HEK293 (cell line): Measurements from ENCODE around the gene PHC3.
A peak's percentile ranks its signal among the peaks of the same experiment; 100 is the strongest.

Experiments used
- EGR2 ChIP-seq: fragments of 450-650 bp; formaldehyde crosslinking; IDR thresholded peaks from 2 replicates; pipeline ENCODE4 v1.5.1; 2016; ENCODE audit warnings: low read depth, missing biosample characterization, missing genetic modification characterization
- GLI4 ChIP-seq: fragments of 450-650 bp; formaldehyde crosslinking; IDR thresholded peaks from 2 replicates; pipeline ENCODE4 v1.5.1; 2016; ENCODE audit warnings: missing biosample characterization, missing genetic modification characterization
- GLIS1 ChIP-seq: fragments of 450-650 bp; formaldehyde crosslinking; IDR thresholded peaks from 2 replicates; pipeline ENCODE4 v1.5.1; 2016; ENCODE audit warnings: missing biosample characterization, missing genetic modification characterization
- KLF17 ChIP-seq: fragments of 450-650 bp; formaldehyde crosslinking; IDR thresholded peaks from 2 replicates; pipeline ENCODE4 v1.5.1; 2016; ENCODE audit warnings: missing biosample characterization, missing genetic modification characterization
- MZF1 ChIP-seq: fragments of 450-650 bp; formaldehyde crosslinking; IDR thresholded peaks from 2 replicates; pipeline ENCODE4 v1.5.1; 2017; ENCODE audit warnings: missing biosample characterization, missing genetic modification characterization, borderline replicate concordance
- PRDM1 ChIP-seq: fragments of 450-650 bp; formaldehyde crosslinking; IDR thresholded peaks from 2 replicates; pipeline ENCODE4; 2016; ENCODE audit warnings: missing biosample characterization, missing genetic modification characterization
- SCRT2 ChIP-seq: fragments of 450-650 bp; formaldehyde crosslinking; IDR thresholded peaks from 2 replicates; pipeline ENCODE4 v1.5.1; 2016; ENCODE audit warnings: missing biosample characterization, missing genetic modification characterization
- SP2 ChIP-seq: fragments of 450-650 bp; formaldehyde crosslinking; IDR thresholded peaks from 2 replicates; pipeline ENCODE4 v1.5.1; 2016; ENCODE audit warnings: missing biosample characterization, missing genetic modification characterization
- ZBTB17 ChIP-seq: fragments of 450-650 bp; formaldehyde crosslinking; IDR thresholded peaks from 2 replicates; pipeline ENCODE4 v1.5.1; 2016; ENCODE audit warnings: missing biosample characterization, missing genetic modification characterization
- ZBTB21 ChIP-seq: fragments of 450-650 bp; formaldehyde crosslinking; IDR thresholded peaks from 2 replicates; pipeline ENCODE4 v1.5.1; 2017; ENCODE audit warnings: missing biosample characterization, missing genetic modification characterization
- ZNF157 ChIP-seq: fragments of 450-650 bp; formaldehyde crosslinking; IDR thresholded peaks from 2 replicates; pipeline ENCODE4 v1.5.1; 2016; ENCODE audit warnings: missing biosample characterization, missing genetic modification characterization
- ZNF16 ChIP-seq: fragments of 450-650 bp; formaldehyde crosslinking; IDR thresholded peaks from 2 replicates; pipeline ENCODE4 v1.5.1; 2016; ENCODE audit warnings: low read depth, missing biosample characterization, missing genetic modification characterization
- ZNF311 ChIP-seq: fragments of 450-650 bp; formaldehyde crosslinking; IDR thresholded peaks from 2 replicates; pipeline ENCODE4 v1.5.1; 2017; ENCODE audit warnings: missing biosample characterization, missing genetic modification characterization, borderline replicate concordance
- ZNF324 ChIP-seq: fragments of 450-650 bp; formaldehyde crosslinking; IDR thresholded peaks from 2 replicates; pipeline ENCODE4 v1.5.1; 2016; ENCODE audit warnings: missing biosample characterization, missing genetic modification characterization
- ZNF341 ChIP-seq: fragments of 450-650 bp; formaldehyde crosslinking; IDR thresholded peaks from 2 replicates; pipeline ENCODE4; 2016; ENCODE audit warnings: low read depth, missing biosample characterization, missing genetic modification characterization
- ZNF362 ChIP-seq: fragments of 450-650 bp; formaldehyde crosslinking; IDR thresholded peaks from 2 replicates; pipeline ENCODE4 v1.5.1; 2016; ENCODE audit warnings: missing biosample characterization, missing genetic modification characterization
- ZNF37A ChIP-seq: fragments of 450-650 bp; IDR thresholded peaks from 2 replicates; pipeline ENCODE4 v1.5.1; 2018; ENCODE audit warnings: missing biosample characterization, missing genetic modification characterization
- ZNF394 ChIP-seq: fragments of 450-650 bp; formaldehyde crosslinking; IDR thresholded peaks from 2 replicates; pipeline ENCODE4 v1.5.1; 2016; ENCODE audit warnings: missing biosample characterization, missing genetic modification characterization, mild to moderate bottlenecking, moderate library complexity, borderline replicate concordance
- ZNF416 ChIP-seq: fragments of 450-650 bp; formaldehyde crosslinking; IDR thresholded peaks from 2 replicates; pipeline ENCODE4 v1.5.1; 2016; ENCODE audit warnings: missing biosample characterization, missing genetic modification characterization
- ZNF423 ChIP-seq: fragments of 450-650 bp; formaldehyde crosslinking; IDR thresholded peaks from 2 replicates; pipeline ENCODE4 v1.5.1; 2016; ENCODE audit warnings: missing biosample characterization, missing genetic modification characterization
- ZNF426 ChIP-seq: fragments of 450-650 bp; formaldehyde crosslinking; IDR thresholded peaks from 2 replicates; pipeline ENCODE4 v1.5.1; 2017; ENCODE audit warnings: missing biosample characterization, missing genetic modification characterization, mild to moderate bottlenecking, inconsistent platforms, moderate library complexity
- ZNF549 ChIP-seq: fragments of 450-650 bp; IDR thresholded peaks from 2 replicates; pipeline ENCODE4 v1.5.1; 2018; ENCODE audit warnings: missing biosample characterization, missing genetic modification characterization, mild to moderate bottlenecking, inconsistent platforms, moderate library complexity
- ZNF555 ChIP-seq: fragments of 450-650 bp; formaldehyde crosslinking; conservative IDR thresholded peaks from 2 replicates; pipeline ENCODE4 v1.5.1; 2017; ENCODE audit warnings: missing biosample characterization, mild to moderate bottlenecking, missing genetic modification characterization, inconsistent platforms
- ZNF621 ChIP-seq: fragments of 450-650 bp; formaldehyde crosslinking; IDR thresholded peaks from 2 replicates; pipeline ENCODE4 v1.5.1; 2017; ENCODE audit warnings: missing biosample characterization, missing genetic modification characterization
- ZNF624 ChIP-seq: fragments of 450-650 bp; formaldehyde crosslinking; IDR thresholded peaks from 2 replicates; pipeline ENCODE4 v1.5.1; 2017; ENCODE audit warnings: missing biosample characterization, missing genetic modification characterization
- ZNF658 ChIP-seq: fragments of 450-650 bp; formaldehyde crosslinking; IDR thresholded peaks from 2 replicates; pipeline ENCODE4; 2016; ENCODE audit warnings: missing biosample characterization, missing genetic modification characterization
- ZNF792 ChIP-seq: fragments of 450-650 bp; formaldehyde crosslinking; IDR thresholded peaks from 2 replicates; pipeline ENCODE4 v1.5.1; 2016; ENCODE audit warnings: missing biosample characterization, missing genetic modification characterization
- ZNF830 ChIP-seq: fragments of 450-650 bp; IDR thresholded peaks from 2 replicates; pipeline ENCODE4 v1.5.0; 2018; ENCODE audit warnings: missing biosample characterization, missing genetic modification characterization, low read depth, mild to moderate bottlenecking, moderate library complexity
- ZSCAN23 ChIP-seq: fragments of 450-650 bp; formaldehyde crosslinking; IDR thresholded peaks from 2 replicates; pipeline ENCODE4 v1.5.1; 2016; ENCODE audit warnings: missing biosample characterization, missing genetic modification characterization
- TF ChIP-seq, protein P1 (sequence below): fragments of 450-650 bp; formaldehyde crosslinking; IDR thresholded peaks from 2 replicates; pipeline ENCODE4 v1.5.1; 2016; ENCODE audit warnings: missing biosample characterization, missing genetic modification characterization
- TF ChIP-seq, protein P2 (sequence below): IDR thresholded peaks from 2 replicates; pipeline ENCODE4 v1.6.1; 2011; ENCODE audit warnings: mild to moderate bottlenecking, low read depth, low read length, borderline replicate concordance
- TF ChIP-seq, protein P3 (sequence below): fragments of 450-650 bp; formaldehyde crosslinking; IDR thresholded peaks from 2 replicates; pipeline ENCODE4 v1.5.1; 2017; ENCODE audit warnings: missing biosample characterization, missing genetic modification characterization
- TF ChIP-seq, protein P4 (sequence below): fragments of 450-650 bp; formaldehyde crosslinking; IDR thresholded peaks from 2 replicates; pipeline ENCODE4 v1.5.1; 2017; ENCODE audit warnings: missing biosample characterization, missing genetic modification characterization

PHC3 gene

DNA sequence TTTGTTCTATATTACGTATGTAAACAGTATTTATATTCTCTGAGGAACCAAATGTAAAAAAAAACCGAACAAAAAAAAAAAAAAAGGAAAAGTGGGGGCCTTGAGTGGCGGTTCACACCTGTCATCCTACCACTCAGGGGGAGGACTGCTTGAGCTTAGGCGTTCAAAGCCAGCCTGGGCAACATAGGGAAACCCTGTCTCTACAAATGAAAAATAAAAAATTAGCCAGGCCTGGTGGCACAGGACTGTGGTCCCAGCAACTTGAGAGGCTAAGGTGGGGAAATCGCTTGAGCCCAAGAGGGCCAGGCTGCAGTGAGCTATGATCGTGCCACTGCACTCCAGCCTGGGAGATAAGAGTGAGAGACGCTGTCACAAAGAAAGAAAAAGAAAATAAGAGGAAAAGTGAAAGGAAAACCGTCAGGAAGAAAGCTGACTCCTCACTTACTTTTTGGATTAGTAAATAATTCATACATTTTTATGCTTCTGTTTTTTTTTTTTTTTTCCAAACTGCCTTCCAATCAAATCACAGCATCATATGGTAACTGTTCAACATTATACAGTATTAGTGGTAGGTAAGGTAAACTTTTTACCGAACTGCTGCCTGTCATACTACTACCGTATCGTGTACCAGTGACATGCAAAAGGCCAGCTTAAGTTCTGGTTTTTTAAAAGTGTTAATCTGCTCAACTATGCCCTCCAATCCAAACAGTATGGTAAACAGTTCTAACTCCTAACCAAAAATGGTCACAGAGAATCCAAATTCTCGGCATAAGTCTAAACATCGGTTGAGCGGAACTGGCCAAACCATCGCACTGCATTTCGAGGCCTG, 1.2 kb downstream of the PHC3 start (continued):
- TF ChIP-seq, protein P1, sequence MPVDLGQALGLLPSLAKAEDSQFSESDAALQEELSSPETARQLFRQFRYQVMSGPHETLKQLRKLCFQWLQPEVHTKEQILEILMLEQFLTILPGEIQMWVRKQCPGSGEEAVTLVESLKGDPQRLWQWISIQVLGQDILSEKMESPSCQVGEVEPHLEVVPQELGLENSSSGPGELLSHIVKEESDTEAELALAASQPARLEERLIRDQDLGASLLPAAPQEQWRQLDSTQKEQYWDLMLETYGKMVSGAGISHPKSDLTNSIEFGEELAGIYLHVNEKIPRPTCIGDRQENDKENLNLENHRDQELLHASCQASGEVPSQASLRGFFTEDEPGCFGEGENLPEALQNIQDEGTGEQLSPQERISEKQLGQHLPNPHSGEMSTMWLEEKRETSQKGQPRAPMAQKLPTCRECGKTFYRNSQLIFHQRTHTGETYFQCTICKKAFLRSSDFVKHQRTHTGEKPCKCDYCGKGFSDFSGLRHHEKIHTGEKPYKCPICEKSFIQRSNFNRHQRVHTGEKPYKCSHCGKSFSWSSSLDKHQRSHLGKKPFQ (tag by site-specific recombination), result peak; percentile 90
- TF ChIP-seq ZNF394 (tag by site-specific recombination) (no peak), ZNF16 (no peak), ZNF362 (tag by site-specific recombination) (peak; percentile 77), ZNF324 (tag by site-specific recombination) (no peak), KLF17 (tag by site-specific recombination) (no peak), ZNF658 (tag by site-specific recombination) (no peak), ZNF416 (tag by site-specific recombination) (no peak), ZNF549 (no peak), MZF1 (no peak), ZNF311 (tag by site-specific recombination) (no peak), ZNF423 (tag by site-specific recombination) (no peak), ZBTB21 (no peak), GLIS1 (no peak), ZBTB17 (tag by site-specific recombination) (peak; percentile 8; the same call in 1 of the 2 replicates), ZNF426 (tag by site-specific recombination) (no peak), SCRT2 (tag by site-specific recombination) (no peak), ZNF555 (tag by site-specific recombination) (no peak), ZSCAN23 (tag by site-specific recombination) (no peak), ZNF792 (tag by site-specific recombination) (no peak), SP2 (no peak), ZNF624 (no peak), ZNF341 (tag by site-specific recombination) (no peak), ZNF621 (tag by site-specific recombination) (no peak), ZNF157 (tag by site-specific recombination) (no peak), EGR2 (tag by site-specific recombination) (0 out of 2 replicates have a peak, but pooled peaks have one; percentile 25), ZNF830 (tag by site-specific recombination) (no peak), GLI4 (tag by site-specific recombination) (peak; percentile 95), PRDM1 (peak; percentile 97), ZNF37A (no peak)
- TF ChIP-seq, protein P2, sequence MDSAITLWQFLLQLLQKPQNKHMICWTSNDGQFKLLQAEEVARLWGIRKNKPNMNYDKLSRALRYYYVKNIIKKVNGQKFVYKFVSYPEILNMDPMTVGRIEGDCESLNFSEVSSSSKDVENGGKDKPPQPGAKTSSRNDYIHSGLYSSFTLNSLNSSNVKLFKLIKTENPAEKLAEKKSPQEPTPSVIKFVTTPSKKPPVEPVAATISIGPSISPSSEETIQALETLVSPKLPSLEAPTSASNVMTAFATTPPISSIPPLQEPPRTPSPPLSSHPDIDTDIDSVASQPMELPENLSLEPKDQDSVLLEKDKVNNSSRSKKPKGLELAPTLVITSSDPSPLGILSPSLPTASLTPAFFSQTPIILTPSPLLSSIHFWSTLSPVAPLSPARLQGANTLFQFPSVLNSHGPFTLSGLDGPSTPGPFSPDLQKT, result no peak
- TF ChIP-seq, protein P3, sequence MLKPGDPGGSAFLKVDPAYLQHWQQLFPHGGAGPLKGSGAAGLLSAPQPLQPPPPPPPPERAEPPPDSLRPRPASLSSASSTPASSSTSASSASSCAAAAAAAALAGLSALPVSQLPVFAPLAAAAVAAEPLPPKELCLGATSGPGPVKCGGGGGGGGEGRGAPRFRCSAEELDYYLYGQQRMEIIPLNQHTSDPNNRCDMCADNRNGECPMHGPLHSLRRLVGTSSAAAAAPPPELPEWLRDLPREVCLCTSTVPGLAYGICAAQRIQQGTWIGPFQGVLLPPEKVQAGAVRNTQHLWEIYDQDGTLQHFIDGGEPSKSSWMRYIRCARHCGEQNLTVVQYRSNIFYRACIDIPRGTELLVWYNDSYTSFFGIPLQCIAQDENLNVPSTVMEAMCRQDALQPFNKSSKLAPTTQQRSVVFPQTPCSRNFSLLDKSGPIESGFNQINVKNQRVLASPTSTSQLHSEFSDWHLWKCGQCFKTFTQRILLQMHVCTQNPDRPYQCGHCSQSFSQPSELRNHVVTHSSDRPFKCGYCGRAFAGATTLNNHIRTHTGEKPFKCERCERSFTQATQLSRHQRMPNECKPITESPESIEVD (tag by site-specific recombination), result no peak
- TF ChIP-seq, protein P4, sequence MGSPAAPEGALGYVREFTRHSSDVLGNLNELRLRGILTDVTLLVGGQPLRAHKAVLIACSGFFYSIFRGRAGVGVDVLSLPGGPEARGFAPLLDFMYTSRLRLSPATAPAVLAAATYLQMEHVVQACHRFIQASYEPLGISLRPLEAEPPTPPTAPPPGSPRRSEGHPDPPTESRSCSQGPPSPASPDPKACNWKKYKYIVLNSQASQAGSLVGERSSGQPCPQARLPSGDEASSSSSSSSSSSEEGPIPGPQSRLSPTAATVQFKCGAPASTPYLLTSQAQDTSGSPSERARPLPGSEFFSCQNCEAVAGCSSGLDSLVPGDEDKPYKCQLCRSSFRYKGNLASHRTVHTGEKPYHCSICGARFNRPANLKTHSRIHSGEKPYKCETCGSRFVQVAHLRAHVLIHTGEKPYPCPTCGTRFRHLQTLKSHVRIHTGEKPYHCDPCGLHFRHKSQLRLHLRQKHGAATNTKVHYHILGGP, result no peak
